HepG2 (cell line): ENCODE measurements around the gene RTEL1. TPM values are rescaled to one million over a fixed set of nuclear protein-coding genes. Genes with fewer than 3 reads are reported as not detected.

Experiments used
- BATF2 ChIP-seq: sonication (generic); formaldehyde crosslinking; IDR thresholded peaks from 2 replicates; pipeline ENCODE4 v1.8.0; 2022; ENCODE audit warnings: mild to moderate bottlenecking, missing genetic modification reagents, moderate library complexity
- DBP ChIP-seq: sonication (generic); formaldehyde crosslinking; IDR thresholded peaks from 2 replicates; pipeline ENCODE4 v1.4.0; 2020; ENCODE audit warnings: missing genetic modification reagents; ENCODE audit errors: not compliant biosample characterization
- FOXO4 ChIP-seq: sonication (generic); formaldehyde crosslinking; conservative IDR thresholded peaks from 2 replicates; pipeline ENCODE4 v1.8.1; 2023; ENCODE audit warnings: missing genetic modification reagents
- HNF1B ChIP-seq: sonication (generic); formaldehyde crosslinking; IDR thresholded peaks from 2 replicates; pipeline ENCODE4 v1.5.1; 2020; ENCODE audit warnings: mild to moderate bottlenecking, moderate library complexity, missing genetic modification reagents
- JARID2 ChIP-seq: sonication (generic); formaldehyde crosslinking; IDR thresholded peaks from 2 replicates; pipeline ENCODE4 v1.8.1; 2023; ENCODE audit warnings: missing genetic modification reagents, inconsistent platforms; ENCODE audit not compliant: insufficient replicate concordance
- MTERF4 ChIP-seq: sonication (generic); formaldehyde crosslinking; IDR thresholded peaks from 2 replicates; pipeline ENCODE4 v1.8.0; 2023; ENCODE audit warnings: mild to moderate bottlenecking, missing genetic modification reagents
- NCOA1 ChIP-seq: sonication (generic); formaldehyde crosslinking; IDR thresholded peaks from 2 replicates; pipeline ENCODE4 v1.9.0; 2021; ENCODE audit warnings: missing genetic modification reagents
- PCBP1 ChIP-seq: fragments of 200-400 bp; formaldehyde crosslinking; IDR thresholded peaks from 2 replicates; pipeline ENCODE4 v1.6.1; 2017; ENCODE audit warnings: mild to moderate bottlenecking, low read depth, low read length, borderline replicate concordance
- POLR2AphosphoS2 ChIP-seq: IDR thresholded peaks from 2 replicates; pipeline ENCODE4 v1.6.1; 2011; ENCODE audit warnings: low read depth, low read length, improper control_type of control experiment
- POLR2AphosphoS5 ChIP-seq: IDR thresholded peaks from 2 replicates; pipeline ENCODE4 v1.6.1; 2012; ENCODE audit warnings: low read depth, low read length
- PPARG ChIP-seq: conservative IDR thresholded peaks from 2 replicates; pipeline ENCODE4 v1.6.1; 2016; ENCODE audit warnings: missing biosample characterization, missing genetic modification reagents
- PRDM4 ChIP-seq: sonication (generic); formaldehyde crosslinking; IDR thresholded peaks from 2 replicates; pipeline ENCODE4 v1.9.0; 2021; ENCODE audit warnings: missing genetic modification reagents, borderline replicate concordance
- TCF7L2 ChIP-seq: IDR thresholded peaks from 2 replicates; pipeline ENCODE4 v1.6.1; 2011; ENCODE audit warnings: mild to moderate bottlenecking, low read depth, low read length, moderate library complexity
- U2AF2 ChIP-seq: fragments of 200-400 bp; formaldehyde crosslinking; IDR thresholded peaks from 2 replicates; pipeline ENCODE4 v1.6.1; 2017; ENCODE audit warnings: low read depth, mild to moderate bottlenecking, low read length
- ZNF543 ChIP-seq: sonication (generic); formaldehyde crosslinking; IDR thresholded peaks from 2 replicates; pipeline ENCODE4 v1.4.0; 2020; ENCODE audit warnings: mild to moderate bottlenecking, missing genetic modification reagents
- ZNF552 ChIP-seq: sonication (generic); formaldehyde crosslinking; IDR thresholded peaks from 2 replicates; pipeline ENCODE4 v1.9.0; 2022; ENCODE audit warnings: missing genetic modification reagents, mild to moderate bottlenecking, borderline replicate concordance
- ZNF557 ChIP-seq: sonication (generic); formaldehyde crosslinking; IDR thresholded peaks from 2 replicates; pipeline ENCODE4 v1.4.0; 2020; ENCODE audit warnings: missing genetic modification reagents
- ZNF563 ChIP-seq: sonication (generic); formaldehyde crosslinking; IDR thresholded peaks from 2 replicates; pipeline ENCODE4 v1.8.0; 2022; ENCODE audit warnings: mild to moderate bottlenecking, moderate library complexity, missing genetic modification reagents
- ZNF790 ChIP-seq: sonication (generic); formaldehyde crosslinking; IDR thresholded peaks from 2 replicates; pipeline ENCODE4 v1.8.0; 2022; ENCODE audit warnings: missing genetic modification reagents, mild to moderate bottlenecking, borderline replicate concordance
- polyA plus RNA-seq, 8 experiments: library from polyadenylated mRNA; depleted of rRNA in 3 of 8; stranded (reverse) in 7 of 8; unstranded in 1 of 8; fragments of >200 nt; fragmentation: Illumina TruSeq in 4 of 8; extraction: Trizol in 4 of 8; gene quantifications; 2 replicates each; pipeline versions ENCODE4 v1.2.1 to v1.2.3, GENCODE V29; 2011 to 2016; ENCODE audit warnings: low read depth in 4 of 8, missing spikeins in 1 of 8, mixed read lengths in 1 of 8; ENCODE audit not compliant: insufficient read depth in 1 of 8
- total RNA-seq, 5 experiments: library from RNA; depleted of rRNA; stranded (reverse); fragments of >200 nt; fragmentation: Illumina TruSeq; extraction: Trizol; gene quantifications; 2 replicates each; pipeline ENCODE4 v1.2.3, GENCODE V29; 2016; ENCODE audit warnings: low read depth in 1 of 5

The RTEL1 gene
- total and polyA plus RNA-seq, 2 of the 13 experiments (the other 11 are each of a cell fraction or from before 2014, with no cell fraction given): 21.8 to 36.4 TPM

GRCh38 chr20:63740627-63741353 lies 82.7 kb downstream of the RTEL1 start (continued):
- TF ChIP-seq MTERF4 (CRISPR knock-in tag): 0 out of 2 replicates have a peak, but pooled peaks have one; percentile 49
- TF ChIP-seq DBP (CRISPR knock-in tag): no peak
- TF ChIP-seq FOXO4 (CRISPR knock-in tag): no peak
- peak; percentile 92 for TF ChIP-seq NCOA1 (CRISPR knock-in tag)
- peak; percentile 83 for TF ChIP-seq POLR2AphosphoS5
- peak; percentile 95 for TF ChIP-seq ZNF543 (CRISPR knock-in tag)
- TF ChIP-seq PPARG (CRISPR knock-in tag): peak; percentile 89
- peak; percentile 100 for TF ChIP-seq HNF1B (CRISPR knock-in tag)
- TF ChIP-seq U2AF2: peak; percentile 52; the same call in 1 of the 2 replicates
- TF ChIP-seq BATF2 (CRISPR knock-in tag): no peak
- TF ChIP-seq ZNF557 (CRISPR knock-in tag): peak; percentile 95; the same call in 1 of the 2 replicates
- no peak for TF ChIP-seq POLR2AphosphoS2
- no peak; the same call in 1 of the 2 replicates for TF ChIP-seq PRDM4 (CRISPR knock-in tag)
- TF ChIP-seq ZNF563 (CRISPR knock-in tag): no peak
- TF ChIP-seq TCF7L2: no peak
- TF ChIP-seq ZNF552 (CRISPR knock-in tag): no peak; the same call in 1 of the 2 replicates
- TF ChIP-seq ZNF790 (CRISPR knock-in tag): no peak; the same call in 1 of the 2 replicates
- peak; percentile 82 for TF ChIP-seq JARID2 (CRISPR knock-in tag)
- TF ChIP-seq PCBP1: peak; percentile 90
